Prostate gland (tissue), 2 donors: Measurements from ENCODE around the gene NOX3. TPM values are rescaled to one million over a fixed set of nuclear protein-coding genes. Genes with fewer than 3 reads are reported as not detected.
"Not testable (repeated sequence)": the region's sequence is repeated elsewhere in the genome, so short reads cannot be mapped to it uniquely, and the experiment has no call there.

Experiments used
- DNase-seq: peaks from one replicate; pipeline ENCODE4 v3.0.0-alpha.2; 2019; ENCODE audit warnings: low spot score
- H3K27ac ChIP-seq, 2 donors: fragments of 200-600 bp; sonication (generic); 2 replicates each; pipeline ENCODE4 v1.5.1; 2017 to 2019
- H3K27me3 ChIP-seq: fragments of 200-600 bp; sonication (generic); replicated peaks from 2 replicates; pipeline ENCODE4 v1.5.1; 2019; ENCODE audit not compliant: insufficient read depth
- H3K36me3 ChIP-seq, 2 donors: fragments of 200-600 bp; sonication (generic); 1 replicate in 1 of 2; 2 replicates in 1 of 2; pipeline versions ENCODE4 v1.5.1 to v1.8.1; 2017 to 2019
- H3K4me1 ChIP-seq: fragments of 200-600 bp; sonication (generic); replicated peaks from 2 replicates; pipeline ENCODE4 v1.5.1; 2019
- H3K4me3 ChIP-seq, 2 donors: fragments of 200-600 bp; sonication (generic); 2 replicates each; pipeline ENCODE4 v1.5.1; 2017 to 2019
- H3K9me3 ChIP-seq: fragments of 200-600 bp; sonication (generic); 2 replicates; pipeline ENCODE4 v1.5.1; 2017
- POLR2A ChIP-seq: fragments of 450-650 bp; IDR thresholded peaks from one replicate; pipeline ENCODE4 v1.6.1; 2016; ENCODE audit warnings: antibody characterized with exemption, mild to moderate bottlenecking
- POLR2AphosphoS5 ChIP-seq: sonication (generic); formaldehyde crosslinking; IDR thresholded peaks from one replicate; pipeline ENCODE4 v1.6.1; 2017; ENCODE audit warnings: antibody characterized with exemption
- WGBS: methylation state at CpG from one replicate; pipeline ENCODE4 v1.1.5; 2018; 5-methylcytosine and 5-hydroxymethylcytosine counted together
- intact Hi-C: fragments of 100-400 bp; cut with DNase I; formaldehyde crosslinking; loops from one replicate; pipeline ENCODE4 v1.14.2; 2022
- total RNA-seq, 2 donors: library from RNA; depleted of rRNA; stranded (reverse); fragments of >200 nt; gene quantifications; one replicate each; pipeline ENCODE4 v1.1.0, GENCODE V29; 2016
- TF ChIP-seq, protein P1 (sequence below), 4 experiments: fragments of 200-600 bp in 2 of 4; fragments of 450-650 bp in 2 of 4; sonication (generic) in 2 of 4; IDR thresholded peaks; 1 replicate in 3 of 4; 2 replicates in 1 of 4; pipeline ENCODE4 v1.5.1; 2016 to 2019; ENCODE audit warnings: antibody characterized with exemption in 4 of 4, mild to moderate bottlenecking in 2 of 4, moderate library complexity in 2 of 4

The NOX3 gene
- total RNA-seq, 2 donors from 2014 or later, result not detected

DNA sequence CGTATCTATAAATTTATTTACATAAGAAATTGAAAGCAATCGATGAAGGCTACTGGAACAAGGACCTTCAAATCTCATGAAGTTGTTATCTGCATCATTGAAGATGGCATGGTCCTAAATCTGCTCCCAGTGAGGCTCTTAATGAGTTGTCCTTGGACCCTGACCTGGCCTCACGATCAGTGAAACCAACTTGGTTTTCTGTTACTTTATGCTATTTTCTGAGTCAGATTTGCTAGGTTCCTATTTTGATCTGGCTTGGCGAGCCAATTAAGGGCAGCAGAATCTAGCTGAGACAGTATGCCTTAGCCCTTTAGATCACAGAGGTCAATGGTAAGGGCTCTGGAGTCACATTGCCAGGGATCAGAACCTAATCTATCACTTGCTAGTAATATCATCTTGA, 30.1 kb upstream of the NOX3 start:
- Histone ChIP-seq H3K4me1 (no peaks in the 10 kb centered on the region), H3K27me3 (no peaks in the 10 kb centered on the region), H3K4me3 (no peak overlapping the region), H3K9me3 (no peaks in the 10 kb centered on the region), H3K27ac (no peak overlapping the region), H3K36me3 (no peaks in the 10 kb centered on the region)
- TF ChIP-seq, protein P1, sequence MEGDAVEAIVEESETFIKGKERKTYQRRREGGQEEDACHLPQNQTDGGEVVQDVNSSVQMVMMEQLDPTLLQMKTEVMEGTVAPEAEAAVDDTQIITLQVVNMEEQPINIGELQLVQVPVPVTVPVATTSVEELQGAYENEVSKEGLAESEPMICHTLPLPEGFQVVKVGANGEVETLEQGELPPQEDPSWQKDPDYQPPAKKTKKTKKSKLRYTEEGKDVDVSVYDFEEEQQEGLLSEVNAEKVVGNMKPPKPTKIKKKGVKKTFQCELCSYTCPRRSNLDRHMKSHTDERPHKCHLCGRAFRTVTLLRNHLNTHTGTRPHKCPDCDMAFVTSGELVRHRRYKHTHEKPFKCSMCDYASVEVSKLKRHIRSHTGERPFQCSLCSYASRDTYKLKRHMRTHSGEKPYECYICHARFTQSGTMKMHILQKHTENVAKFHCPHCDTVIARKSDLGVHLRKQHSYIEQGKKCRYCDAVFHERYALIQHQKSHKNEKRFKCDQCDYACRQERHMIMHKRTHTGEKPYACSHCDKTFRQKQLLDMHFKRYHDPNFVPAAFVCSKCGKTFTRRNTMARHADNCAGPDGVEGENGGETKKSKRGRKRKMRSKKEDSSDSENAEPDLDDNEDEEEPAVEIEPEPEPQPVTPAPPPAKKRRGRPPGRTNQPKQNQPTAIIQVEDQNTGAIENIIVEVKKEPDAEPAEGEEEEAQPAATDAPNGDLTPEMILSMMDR (IDR thresholded peaks at IDR 0.05), result no peak
- no peak for TF ChIP-seq POLR2AphosphoS5
- intact Hi-C loops, result no loop called here
- WGBS, result 90% methylated on average over 4 of the region's 4 CpGs
- no peak for DNase-seq

DNA sequence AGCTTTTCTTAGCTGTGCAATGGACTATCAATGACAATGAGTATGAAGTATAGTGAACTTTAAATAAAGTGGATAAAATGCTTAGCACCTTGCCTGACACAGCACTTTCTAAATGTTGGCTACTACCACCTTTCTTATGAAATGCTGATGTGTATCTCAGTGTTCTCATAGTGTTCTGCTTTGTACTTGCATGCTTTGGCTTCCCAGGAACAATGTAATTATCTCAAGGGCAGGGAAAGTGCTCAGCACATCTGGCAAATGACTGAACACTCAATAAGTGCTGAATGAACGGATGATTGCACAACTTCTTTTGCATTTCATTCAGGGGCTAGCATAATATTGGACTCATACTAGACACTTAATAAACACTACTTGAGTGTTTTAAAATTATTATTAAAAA, 28.2 kb upstream of the NOX3 start:
- intact Hi-C loops, result no loop called here
- DNase-seq, result no peak
- H3K27me3 ChIP-seq, result no peaks in the 10 kb centered on the region
- no peaks in the 10 kb centered on the region for H3K36me3 ChIP-seq
- no peaks in the 10 kb centered on the region for H3K9me3 ChIP-seq
- no peaks in the 10 kb centered on the region for H3K4me1 ChIP-seq
- no peak overlapping the region for H3K27ac ChIP-seq
- H3K4me3 ChIP-seq, result no peak overlapping the region
- WGBS, result 0% methylated on average over 1 of the region's 1 CpG
- TF ChIP-seq POLR2A (no peak), POLR2AphosphoS5 (no peak)
- TF ChIP-seq, protein P1 (IDR thresholded peaks at IDR 0.05), result no peak

- Histone ChIP-seq H3K4me3 (no peak overlapping the region), H3K27me3 (no peaks in the 10 kb centered on the region), H3K4me1 (no peaks in the 10 kb centered on the region), H3K9me3 (no peaks in the 10 kb centered on the region), H3K27ac (no peak overlapping the region), H3K36me3 (no peaks in the 10 kb centered on the region)
- intact Hi-C loops, result no loop called here
- DNase-seq, result no peak
- WGBS, result 74% methylated on average over 3 of the region's 3 CpGs
- TF ChIP-seq POLR2A (no peak), POLR2AphosphoS5 (no peak)
- TF ChIP-seq, protein P1 (IDR thresholded peaks at IDR 0.05), result no peak
These were observed 25.6 kb upstream of the NOX3 start for GRCh38 chr6:155481215-155481614.

DNA sequence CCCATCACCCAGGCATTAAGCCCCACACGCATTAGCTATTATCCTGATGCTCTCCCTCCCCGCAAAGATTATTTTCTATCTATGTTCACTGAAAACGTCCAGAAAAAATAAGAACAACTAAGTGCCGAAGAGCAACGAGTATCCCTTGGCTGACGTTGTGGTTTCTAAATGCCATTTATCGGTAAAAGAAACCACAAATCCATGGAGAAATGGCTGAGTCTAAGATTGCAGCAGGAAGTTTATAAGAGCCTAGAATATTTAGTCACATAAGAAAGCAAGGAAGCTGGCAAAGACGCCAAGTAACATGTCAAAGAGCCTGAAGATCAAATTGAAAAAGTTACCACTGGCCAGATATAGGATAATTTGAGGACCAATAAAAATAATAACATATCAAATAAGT, 18.1 kb upstream of the NOX3 start:
- no peaks in the 10 kb centered on the region for H3K27me3 ChIP-seq

GRCh38 chr6:155472886-155473285, 17.2 kb upstream of the NOX3 start:
- intact Hi-C loops, result no loop called here
- DNase-seq, result no peak
- no peaks in the 10 kb centered on the region for H3K36me3 ChIP-seq
- TF ChIP-seq POLR2AphosphoS5 (no peak), POLR2A (no peak)
- TF ChIP-seq, protein P1 (IDR thresholded peaks at IDR 0.05), result no peak
- no peaks in the 10 kb centered on the region for H3K27me3 ChIP-seq
- no peak overlapping the region for H3K4me3 ChIP-seq
- H3K4me1 ChIP-seq, result no peaks in the 10 kb centered on the region
- no peak overlapping the region for H3K27ac ChIP-seq
- 63% methylated on average over 1 of the region's 1 CpG for WGBS
- H3K9me3 ChIP-seq, result no peaks in the 10 kb centered on the region

More for the DNA sequence above, 18.1 kb upstream of the NOX3 start:
- no peak overlapping the region for H3K4me3 ChIP-seq
- H3K36me3 ChIP-seq, result no peaks in the 10 kb centered on the region
- DNase-seq, result no peak
- no peaks in the 10 kb centered on the region for H3K4me1 ChIP-seq
- no peak overlapping the region for H3K27ac ChIP-seq
- 91% methylated on average over 8 of the region's 8 CpGs for WGBS
- intact Hi-C loops, result no loop called here
- H3K9me3 ChIP-seq, result no peaks in the 10 kb centered on the region
- TF ChIP-seq POLR2AphosphoS5 (no peak), POLR2A (no peak)
- TF ChIP-seq, protein P1 (IDR thresholded peaks at IDR 0.05), result no peak

DNA sequence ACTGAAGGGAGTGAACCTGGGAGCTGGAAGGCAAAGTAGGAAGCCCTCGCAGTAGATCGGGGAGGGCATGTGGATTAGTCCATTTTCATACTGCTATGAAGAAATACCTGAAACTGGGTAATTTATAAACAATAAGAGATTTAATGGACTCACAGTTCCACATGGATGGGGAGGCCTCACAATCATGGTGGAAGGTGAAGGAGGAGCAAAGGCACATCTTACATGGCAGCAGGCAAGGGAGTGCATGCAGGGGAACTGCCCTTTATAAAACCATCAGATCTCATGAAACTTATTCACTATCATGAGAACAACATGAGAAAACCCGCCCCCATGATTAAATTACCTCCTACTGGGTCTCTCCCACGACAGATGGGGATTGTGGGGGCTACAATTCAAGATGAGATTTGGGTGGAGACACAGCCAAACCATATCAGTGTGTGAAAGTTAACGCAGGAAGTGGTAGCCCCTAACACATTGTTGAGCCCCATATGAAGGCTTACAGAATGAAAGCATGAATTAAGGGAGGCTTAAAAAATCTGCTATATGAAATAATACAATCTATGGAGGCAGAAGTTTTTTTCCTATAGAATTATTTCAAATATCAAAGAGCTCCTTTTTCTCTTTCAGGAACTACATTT, 15.5 kb upstream of the NOX3 start:
- H3K27ac ChIP-seq, DNase-seq, intact Hi-C loops, H3K9me3 ChIP-seq, H3K4me1 ChIP-seq, H3K4me3 ChIP-seq, H3K27me3 ChIP-seq, H3K36me3 ChIP-seq: not testable (repeated sequence)
- WGBS, result 96% methylated on average over 5 of the region's 5 CpGs

- H3K27me3 ChIP-seq, H3K9me3 ChIP-seq, H3K36me3 ChIP-seq, H3K4me1 ChIP-seq, DNase-seq, intact Hi-C loops, H3K27ac ChIP-seq, H3K4me3 ChIP-seq: not testable (repeated sequence)
- 98% methylated on average over 3 of the region's 3 CpGs for WGBS
These were observed 12.9 kb upstream of the NOX3 start for GRCh38 chr6:155468543-155468942.
